Body of pancreas (tissue), 4 donors: ENCODE results near the gene NR6A1.

Experiments used
- CTCF ChIP-seq, 7 experiments: fragments of 450-650 bp in 4 of 7; fragments of 200-600 bp in 3 of 7; sonication (generic) in 3 of 7; IDR thresholded peaks; one replicate each; pipeline ENCODE4 v1.5.1; 2016 to 2019; ENCODE audit warnings: antibody characterized with exemption in 7 of 7
- POLR2A ChIP-seq, 3 donors: fragments of 450-650 bp; IDR thresholded peaks; one replicate each; pipeline ENCODE4 v1.6.1; 2016; ENCODE audit warnings: antibody characterized with exemption in 3 of 3, mild to moderate bottlenecking in 2 of 3

GRCh38 chr9:124622882-124623281 lies 148.2 kb downstream of the NR6A1 start:
- TF ChIP-seq CTCF (IDR thresholded peaks at IDR 0.05) (no peak), POLR2A (IDR thresholded peaks at IDR 0.05) (no peak)
